HepG2 (cell line): Measurements from ENCODE around the gene FAT1.

Experiments used
- ARNT ChIP-seq: fragments of 450-650 bp; IDR thresholded peaks from 2 replicates; pipeline ENCODE4 v1.6.1; 2017
- CTCF ChIP-seq: sonication (generic); formaldehyde crosslinking; IDR thresholded peaks from 2 replicates; pipeline ENCODE4 v1.5.0; 2020; ENCODE audit warnings: mild to moderate bottlenecking, missing genetic modification reagents, moderate library complexity
- EED ChIP-seq: sonication (generic); formaldehyde crosslinking; IDR thresholded peaks from 2 replicates; pipeline ENCODE4 v1.5.0; 2020; ENCODE audit warnings: mild to moderate bottlenecking, missing genetic modification reagents
- EZH2 ChIP-seq: conservative IDR thresholded peaks from 2 replicates; pipeline ENCODE4 v1.6.1; 2012; ENCODE audit warnings: mild to moderate bottlenecking, low read depth, low read length, moderate library complexity
- HDAC2 ChIP-seq: sonication (generic); formaldehyde crosslinking; IDR thresholded peaks from 2 replicates; pipeline ENCODE4 v1.4.0; 2020; ENCODE audit warnings: missing genetic modification reagents
- HNF1A ChIP-seq, 2 experiments: sonication (generic) in 1 of 2; formaldehyde crosslinking in 1 of 2; IDR thresholded peaks; 2 replicates each; pipeline versions ENCODE4 v1.4.0 to v1.6.1; 2016 to 2020; ENCODE audit warnings: borderline replicate concordance in 1 of 2, low read depth in 1 of 2, mild to moderate bottlenecking in 1 of 2, missing genetic modification reagents in 1 of 2
- RARG ChIP-seq: sonication (generic); formaldehyde crosslinking; IDR thresholded peaks from 2 replicates; pipeline ENCODE4 v1.4.0; 2020; ENCODE audit warnings: low read depth, mild to moderate bottlenecking, missing genetic modification reagents
- RBFOX2 ChIP-seq: fragments of 200-400 bp; formaldehyde crosslinking; IDR thresholded peaks from 2 replicates; pipeline ENCODE4 v1.6.1; 2017; ENCODE audit warnings: low read depth, mild to moderate bottlenecking, low read length
- YY1 ChIP-seq: IDR thresholded peaks from 2 replicates; pipeline ENCODE4 v1.6.1; 2011; ENCODE audit warnings: low read length, low read depth, moderate library complexity, mild to moderate bottlenecking; ENCODE audit not compliant: insufficient read depth, insufficient replicate concordance
- ZC3H4 ChIP-seq: sonication (generic); formaldehyde crosslinking; IDR thresholded peaks from 2 replicates; pipeline ENCODE4 v1.4.0; 2020; ENCODE audit warnings: missing genetic modification reagents, borderline replicate concordance
- ZFP41 ChIP-seq: sonication (generic); formaldehyde crosslinking; IDR thresholded peaks from 2 replicates; pipeline ENCODE4 v1.4.0; 2020; ENCODE audit warnings: mild to moderate bottlenecking, missing genetic modification reagents, borderline replicate concordance
- ZNF354B ChIP-seq: sonication (generic); formaldehyde crosslinking; IDR thresholded peaks from 2 replicates; pipeline ENCODE4 v1.8.0; 2022; ENCODE audit warnings: mild to moderate bottlenecking, missing genetic modification reagents
- ZNF441 ChIP-seq: sonication (generic); formaldehyde crosslinking; IDR thresholded peaks from 2 replicates; pipeline ENCODE4 v1.7.0; 2021; ENCODE audit warnings: missing genetic modification reagents, borderline replicate concordance
- ZNF672 ChIP-seq: sonication (generic); formaldehyde crosslinking; IDR thresholded peaks from 2 replicates; pipeline ENCODE4 v1.8.1; 2022; ENCODE audit warnings: missing genetic modification reagents

- TF ChIP-seq RBFOX2 (no peak), EZH2 (no peak), ARNT (no peak), ZNF441 (CRISPR knock-in tag) (no peak), EED (CRISPR knock-in tag) (no peak), ZNF354B (CRISPR knock-in tag) (no peak), HDAC2 (no peak), RARG (no peak), ZFP41 (CRISPR knock-in tag) (no peak), HNF1A (IDR thresholded peaks at IDR 0.05; ENCODE audit: low read depth) (no peak), HNF1A (CRISPR knock-in tag; IDR thresholded peaks at IDR 0.05; ENCODE audit: borderline replicate concordance) (no peak), ZNF672 (CRISPR knock-in tag) (no peak), YY1 (no peak), CTCF (no peak), ZC3H4 (no peak)
Measured at GRCh38 chr4:186733778-186734177, 10.1 kb upstream of the FAT1 start.
